Measurements from ENCODE around the gene CBX4. TPM values are rescaled to one million over a fixed set of nuclear protein-coding genes. Genes with fewer than 3 reads are reported as not detected.

Gene CBX4
- total RNA-seq, 1 donor from 2014 or later: 20.6 TPM

DNA sequence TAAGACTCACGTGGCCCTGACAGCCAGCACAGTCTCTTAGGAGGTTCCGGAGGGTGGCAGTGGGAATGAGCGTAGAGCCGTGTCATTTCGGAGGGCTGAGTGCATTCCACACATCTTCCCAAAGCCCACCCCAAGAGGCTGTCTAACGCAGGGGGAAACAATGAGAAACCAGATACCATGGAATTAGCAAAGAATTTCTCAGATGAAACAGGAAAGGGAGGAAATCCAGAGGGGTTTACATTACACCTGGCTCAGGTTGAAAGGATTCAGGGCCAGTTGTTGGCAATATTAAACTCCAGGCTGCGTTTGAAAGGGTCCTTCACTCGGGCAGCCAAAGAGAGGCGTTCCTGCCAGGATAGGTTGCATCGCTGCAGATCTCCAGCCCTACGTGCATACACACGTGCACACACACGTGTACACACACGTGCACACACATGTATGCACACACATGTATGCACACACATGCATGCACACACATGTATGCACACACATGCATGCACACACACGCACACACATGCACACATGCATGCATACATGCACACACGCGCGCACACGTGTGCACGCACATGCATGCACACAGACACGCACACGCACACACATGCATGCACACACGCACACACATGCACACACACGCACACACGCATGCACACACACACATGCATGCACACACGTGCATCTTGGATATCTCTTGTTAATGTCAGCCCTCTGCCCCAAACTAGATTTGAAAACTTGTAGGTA is 12.2 kb downstream of the CBX4 start:
- no peak overlapping the region for H3K27ac ChIP-seq
- no peak for DNase-seq
- no peaks in the 10 kb centered on the region for H3K27me3 ChIP-seq (ENCODE audit: low read depth)
- no peaks in the 10 kb centered on the region for H3K36me3 ChIP-seq
- intact Hi-C loops (cut with DNase I): no loop called here
- H3K4me1 ChIP-seq: peaks cover 44% of the 10 kb centered on the region
- TF ChIP-seq, protein P1, sequence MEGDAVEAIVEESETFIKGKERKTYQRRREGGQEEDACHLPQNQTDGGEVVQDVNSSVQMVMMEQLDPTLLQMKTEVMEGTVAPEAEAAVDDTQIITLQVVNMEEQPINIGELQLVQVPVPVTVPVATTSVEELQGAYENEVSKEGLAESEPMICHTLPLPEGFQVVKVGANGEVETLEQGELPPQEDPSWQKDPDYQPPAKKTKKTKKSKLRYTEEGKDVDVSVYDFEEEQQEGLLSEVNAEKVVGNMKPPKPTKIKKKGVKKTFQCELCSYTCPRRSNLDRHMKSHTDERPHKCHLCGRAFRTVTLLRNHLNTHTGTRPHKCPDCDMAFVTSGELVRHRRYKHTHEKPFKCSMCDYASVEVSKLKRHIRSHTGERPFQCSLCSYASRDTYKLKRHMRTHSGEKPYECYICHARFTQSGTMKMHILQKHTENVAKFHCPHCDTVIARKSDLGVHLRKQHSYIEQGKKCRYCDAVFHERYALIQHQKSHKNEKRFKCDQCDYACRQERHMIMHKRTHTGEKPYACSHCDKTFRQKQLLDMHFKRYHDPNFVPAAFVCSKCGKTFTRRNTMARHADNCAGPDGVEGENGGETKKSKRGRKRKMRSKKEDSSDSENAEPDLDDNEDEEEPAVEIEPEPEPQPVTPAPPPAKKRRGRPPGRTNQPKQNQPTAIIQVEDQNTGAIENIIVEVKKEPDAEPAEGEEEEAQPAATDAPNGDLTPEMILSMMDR (IDR thresholded peaks at IDR 0.05): no peak
- ATAC-seq: no peak
- H3K4me3 ChIP-seq: no peak overlapping the region
- no peaks in the 10 kb centered on the region for H3K9me3 ChIP-seq

- no peak overlapping the region for H3K27ac ChIP-seq
- DNase-seq (peak; percentile 64), ATAC-seq (peak; percentile 42 to 47)
- intact Hi-C loops (cut with DNase I): no loop called here
- TF ChIP-seq, protein P1 (IDR thresholded peaks at IDR 0.05): no peak
- H3K4me1 ChIP-seq: peaks cover 37% of the 10 kb centered on the region
- no peaks in the 10 kb centered on the region for H3K9me3 ChIP-seq
- H3K36me3 ChIP-seq: no peaks in the 10 kb centered on the region
- H3K4me3 ChIP-seq: no peak overlapping the region
- no peaks in the 10 kb centered on the region for H3K27me3 ChIP-seq (ENCODE audit: low read depth)
These were observed 13.0 kb downstream of the CBX4 start for GRCh38 chr17:79826204-79826680.

GRCh38 chr17:79825580-79825921 is 13.7 kb downstream of the CBX4 start:
- intact Hi-C loops (cut with DNase I): no loop called here
- DNase-seq: no peak
- Histone ChIP-seq H3K27me3 (ENCODE audit: low read depth) (no peaks in the 10 kb centered on the region), H3K36me3 (no peaks in the 10 kb centered on the region), H3K4me3 (no peak overlapping the region), H3K27ac (no peak overlapping the region), H3K9me3 (no peaks in the 10 kb centered on the region), H3K4me1 (peaks cover 31% of the 10 kb centered on the region)
- no peak for ATAC-seq
- TF ChIP-seq, protein P1 (IDR thresholded peaks at IDR 0.05): no peak

- TF ChIP-seq, protein P1 (IDR thresholded peaks at IDR 0.05): no peak
- H3K27me3 ChIP-seq (ENCODE audit: low read depth): no peaks in the 10 kb centered on the region
- no peak overlapping the region for H3K4me3 ChIP-seq
- H3K4me1 ChIP-seq: peaks cover 27% of the 10 kb centered on the region
- intact Hi-C loops (cut with DNase I): no loop called here
- no peak overlapping the region for H3K27ac ChIP-seq
- ATAC-seq: no peak
- H3K9me3 ChIP-seq: no peaks in the 10 kb centered on the region
- H3K36me3 ChIP-seq: no peaks in the 10 kb centered on the region
- DNase-seq: no peak
These were observed 14.2 kb downstream of the CBX4 start for GRCh38 chr17:79824893-79825579.

GRCh38 chr17:79824234-79824633 is 15.0 kb downstream of the CBX4 start:
- intact Hi-C loops (cut with DNase I): no loop called here
- no peak overlapping the region for H3K27ac ChIP-seq
- no peak overlapping the region for H3K4me3 ChIP-seq
- DNase-seq (no peak), ATAC-seq (no peak)
- H3K27me3 ChIP-seq (ENCODE audit: low read depth): no peaks in the 10 kb centered on the region
- H3K4me1 ChIP-seq: peaks cover 19% of the 10 kb centered on the region
- H3K9me3 ChIP-seq: no peaks in the 10 kb centered on the region
- TF ChIP-seq, protein P1 (IDR thresholded peaks at IDR 0.05): no peak
- H3K36me3 ChIP-seq: no peaks in the 10 kb centered on the region
